RWPE2 (cell line): ENCODE data around the gene PLCL2.

ENCODE experiments used
- ATAC-seq: fragments of 200-7000 bp; cut with Tn5 transposase; 3 replicates; pipeline ENCODE4 v1.9.1; 2021; ENCODE audit warnings: low read depth
- DNase-seq: peaks from one replicate; pipeline ENCODE4 v3.0.0-alpha.2; 2020; ENCODE audit warnings: low spot score
- H3K27ac ChIP-seq: fragments of 450-650 bp; 2 replicates; pipeline ENCODE4 v1.5.1; 2017; ENCODE audit warnings: mild to moderate bottlenecking; ENCODE audit not compliant: poor library complexity, severe bottlenecking
- H3K27me3 ChIP-seq: fragments of 250-450 bp; sonication (Bioruptor Pico); 2 replicates; pipeline ENCODE4 v1.5.1; 2021; ENCODE audit warnings: mild to moderate bottlenecking, moderate library complexity; ENCODE audit not compliant: insufficient read depth, poor library complexity, severe bottlenecking
- H3K36me3 ChIP-seq: fragments of 250-450 bp; sonication (Bioruptor Pico); 2 replicates; pipeline ENCODE4 v1.5.1; 2020; ENCODE audit warnings: low read depth, mild to moderate bottlenecking, moderate library complexity
- H3K4me1 ChIP-seq: fragments of 250-450 bp; sonication (Bioruptor Pico); 2 replicates; pipeline ENCODE4 v1.5.1; 2021; ENCODE audit warnings: mild to moderate bottlenecking, moderate library complexity; ENCODE audit not compliant: insufficient read depth, poor library complexity, severe bottlenecking
- H3K4me3 ChIP-seq: fragments of 250-450 bp; sonication (Bioruptor Pico); 2 replicates; pipeline ENCODE4 v1.5.1; 2021; ENCODE audit warnings: mild to moderate bottlenecking, moderate library complexity; ENCODE audit not compliant: severe bottlenecking
- H3K9me3 ChIP-seq: fragments of 250-450 bp; sonication (Bioruptor Pico); 2 replicates; pipeline ENCODE4 v1.5.1; 2021; ENCODE audit warnings: mild to moderate bottlenecking, moderate library complexity; ENCODE audit not compliant: severe bottlenecking
- CTCF ChIP-seq: fragments of 450-650 bp; IDR thresholded peaks from one replicate; pipeline ENCODE4 v1.5.1; 2017; ENCODE audit warnings: mild to moderate bottlenecking, moderate library complexity; ENCODE audit not compliant: poor library complexity, severe bottlenecking

Gene PLCL2

GRCh38 chr3:17110660-17111396 lies 226.1 kb downstream of the PLCL2 start:
- no peak overlapping the region for H3K27ac ChIP-seq
- H3K27me3 ChIP-seq: no peaks in the 10 kb centered on the region
- H3K9me3 ChIP-seq: no peaks in the 10 kb centered on the region
- ATAC-seq (no peak), DNase-seq (no peak)
- no peaks in the 10 kb centered on the region for H3K36me3 ChIP-seq
- no peaks in the 10 kb centered on the region for H3K4me1 ChIP-seq
- no peak overlapping the region for H3K4me3 ChIP-seq
- TF ChIP-seq CTCF: no peak

- ATAC-seq: peak; percentile 78
- Histone ChIP-seq H3K4me3 (no peak overlapping the region), H3K27ac (no peak overlapping the region), H3K27me3 (no peaks in the 10 kb centered on the region), H3K9me3 (no peaks in the 10 kb centered on the region), H3K4me1 (no peaks in the 10 kb centered on the region), H3K36me3 (no peaks in the 10 kb centered on the region)
- no peak for TF ChIP-seq CTCF
- no peak for DNase-seq
Measured at GRCh38 chr3:17111586-17111985, 226.8 kb downstream of the PLCL2 start.

- H3K27me3 ChIP-seq: no peaks in the 10 kb centered on the region
- TF ChIP-seq CTCF: no peak
- H3K9me3 ChIP-seq: no peaks in the 10 kb centered on the region
- DNase-seq (no peak), ATAC-seq (no peak)
- no peaks in the 10 kb centered on the region for H3K4me1 ChIP-seq
- H3K27ac ChIP-seq: no peak overlapping the region
- no peak overlapping the region for H3K4me3 ChIP-seq
- no peaks in the 10 kb centered on the region for H3K36me3 ChIP-seq
Measured at GRCh38 chr3:17115186-17115585, 230.4 kb downstream of the PLCL2 start.

DNA sequence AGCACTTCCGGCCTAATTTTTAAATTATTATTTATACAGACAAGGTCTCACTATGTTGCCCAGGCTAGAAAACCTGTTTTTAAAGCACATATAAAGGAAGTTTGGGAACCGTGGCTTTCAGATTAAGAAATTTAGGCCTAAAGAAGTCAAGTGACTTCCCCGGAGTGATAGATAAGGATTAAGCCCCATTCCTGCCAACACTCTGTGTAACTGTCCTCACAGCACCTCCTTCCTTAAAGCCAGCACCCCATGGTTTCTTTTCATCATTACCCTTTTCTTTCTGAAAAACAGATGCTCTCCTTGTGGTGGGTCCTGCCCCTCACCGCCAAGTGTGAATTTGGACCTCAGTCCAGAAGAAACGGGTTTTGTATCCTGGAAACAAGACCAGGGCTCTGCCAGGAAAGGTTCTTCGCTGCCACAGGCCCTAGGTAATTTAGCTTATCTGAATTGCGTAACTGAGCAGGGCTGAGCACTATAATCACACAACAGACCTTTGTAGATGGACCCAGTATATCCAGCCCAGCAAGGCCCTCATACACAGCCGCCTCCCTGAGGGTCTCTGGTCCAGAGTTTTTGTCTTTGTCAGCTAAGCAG lies 231.3 kb downstream of the PLCL2 start:
- Histone ChIP-seq H3K9me3 (no peaks in the 10 kb centered on the region), H3K27me3 (no peaks in the 10 kb centered on the region), H3K4me1 (no peaks in the 10 kb centered on the region), H3K27ac (no peak overlapping the region), H3K36me3 (no peaks in the 10 kb centered on the region), H3K4me3 (no peak overlapping the region)
- TF ChIP-seq CTCF: no peak
- DNase-seq (no peak), ATAC-seq (no peak)

GRCh38 chr3:17118771-17119170 lies 234.0 kb downstream of the PLCL2 start:
- no peak overlapping the region for H3K27ac ChIP-seq
- no peaks in the 10 kb centered on the region for H3K4me1 ChIP-seq
- no peaks in the 10 kb centered on the region for H3K36me3 ChIP-seq
- no peak for DNase-seq
- TF ChIP-seq CTCF: no peak
- H3K9me3 ChIP-seq: no peaks in the 10 kb centered on the region
- ATAC-seq: no peak
- H3K4me3 ChIP-seq: no peak overlapping the region
- H3K27me3 ChIP-seq: no peaks in the 10 kb centered on the region
